OCI-LY3 (cell line): ENCODE data around the gene ASH1L.

Experiments
- EZH2phosphoT487 ChIP-seq: fragments of 200-600 bp; shearing (Covaris generic); IDR thresholded peaks from 2 replicates; pipeline ENCODE4 v1.6.1; 2018; ENCODE audit warnings: antibody characterized with exemption, mixed run types, low read depth
- TF ChIP-seq, protein P1 (sequence below): fragments of 200-600, 300-600 bp; sonication (generic); IDR thresholded peaks from 2 replicates; pipeline ENCODE4 v1.5.1; 2014; ENCODE audit warnings: antibody characterized with exemption, low read length, low read depth

GRCh38 chr1:155300553-155301329 lies 261.9 kb downstream of the ASH1L start:
- TF ChIP-seq, protein P1, sequence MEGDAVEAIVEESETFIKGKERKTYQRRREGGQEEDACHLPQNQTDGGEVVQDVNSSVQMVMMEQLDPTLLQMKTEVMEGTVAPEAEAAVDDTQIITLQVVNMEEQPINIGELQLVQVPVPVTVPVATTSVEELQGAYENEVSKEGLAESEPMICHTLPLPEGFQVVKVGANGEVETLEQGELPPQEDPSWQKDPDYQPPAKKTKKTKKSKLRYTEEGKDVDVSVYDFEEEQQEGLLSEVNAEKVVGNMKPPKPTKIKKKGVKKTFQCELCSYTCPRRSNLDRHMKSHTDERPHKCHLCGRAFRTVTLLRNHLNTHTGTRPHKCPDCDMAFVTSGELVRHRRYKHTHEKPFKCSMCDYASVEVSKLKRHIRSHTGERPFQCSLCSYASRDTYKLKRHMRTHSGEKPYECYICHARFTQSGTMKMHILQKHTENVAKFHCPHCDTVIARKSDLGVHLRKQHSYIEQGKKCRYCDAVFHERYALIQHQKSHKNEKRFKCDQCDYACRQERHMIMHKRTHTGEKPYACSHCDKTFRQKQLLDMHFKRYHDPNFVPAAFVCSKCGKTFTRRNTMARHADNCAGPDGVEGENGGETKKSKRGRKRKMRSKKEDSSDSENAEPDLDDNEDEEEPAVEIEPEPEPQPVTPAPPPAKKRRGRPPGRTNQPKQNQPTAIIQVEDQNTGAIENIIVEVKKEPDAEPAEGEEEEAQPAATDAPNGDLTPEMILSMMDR = no peak
- TF ChIP-seq EZH2phosphoT487 = no peak
